ENCODE measurements around the gene IL4I1. TPM values are rescaled to one million over a fixed set of nuclear protein-coding genes. Genes with fewer than 3 reads are reported as not detected.

IL4I1 gene
- total RNA-seq, 1 donor from 2014 or later = 0.58 TPM

DNA sequence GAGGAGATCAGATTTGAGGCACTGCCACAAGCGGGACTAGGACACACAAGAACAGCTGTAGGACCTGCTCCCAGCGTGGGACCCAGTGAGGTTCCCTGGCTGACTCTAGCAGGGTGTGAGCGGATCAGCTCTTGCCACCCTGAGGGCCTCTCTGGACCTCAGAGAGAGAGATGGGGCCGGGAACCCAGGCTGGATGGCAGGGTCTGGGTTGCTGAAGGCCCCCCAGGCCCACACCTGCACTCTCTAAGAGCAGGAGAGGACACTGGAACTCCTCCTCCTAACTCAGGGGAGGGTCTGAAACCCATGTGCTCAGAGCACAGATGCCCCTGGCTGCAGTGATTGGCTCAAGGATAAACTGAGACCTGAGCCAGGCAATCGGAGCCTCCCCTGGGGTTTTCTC lies 13.5 kb upstream of the IL4I1 start:
- DNase-seq (ENCODE audit: extremely low spot score, unreplicated experiment) = no peak
- TF ChIP-seq, protein P1, sequence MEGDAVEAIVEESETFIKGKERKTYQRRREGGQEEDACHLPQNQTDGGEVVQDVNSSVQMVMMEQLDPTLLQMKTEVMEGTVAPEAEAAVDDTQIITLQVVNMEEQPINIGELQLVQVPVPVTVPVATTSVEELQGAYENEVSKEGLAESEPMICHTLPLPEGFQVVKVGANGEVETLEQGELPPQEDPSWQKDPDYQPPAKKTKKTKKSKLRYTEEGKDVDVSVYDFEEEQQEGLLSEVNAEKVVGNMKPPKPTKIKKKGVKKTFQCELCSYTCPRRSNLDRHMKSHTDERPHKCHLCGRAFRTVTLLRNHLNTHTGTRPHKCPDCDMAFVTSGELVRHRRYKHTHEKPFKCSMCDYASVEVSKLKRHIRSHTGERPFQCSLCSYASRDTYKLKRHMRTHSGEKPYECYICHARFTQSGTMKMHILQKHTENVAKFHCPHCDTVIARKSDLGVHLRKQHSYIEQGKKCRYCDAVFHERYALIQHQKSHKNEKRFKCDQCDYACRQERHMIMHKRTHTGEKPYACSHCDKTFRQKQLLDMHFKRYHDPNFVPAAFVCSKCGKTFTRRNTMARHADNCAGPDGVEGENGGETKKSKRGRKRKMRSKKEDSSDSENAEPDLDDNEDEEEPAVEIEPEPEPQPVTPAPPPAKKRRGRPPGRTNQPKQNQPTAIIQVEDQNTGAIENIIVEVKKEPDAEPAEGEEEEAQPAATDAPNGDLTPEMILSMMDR (conservative IDR thresholded peaks at IDR 0.05) = no peak
- H3K4me1 Mint-ChIP-seq (ENCODE audit: unreplicated experiment) = peaks cover 22% of the 10 kb centered on the region
- H3K9me3 Mint-ChIP-seq = peaks cover under 1% of the 10 kb centered on the region
- peaks cover 30% of the 10 kb centered on the region for H3K36me3 Mint-ChIP-seq
- no peaks in the 10 kb centered on the region for H3K27me3 Mint-ChIP-seq
- H3K27ac Mint-ChIP-seq = no peak overlapping the region
- H3K4me3 Mint-ChIP-seq = no peak overlapping the region

DNA sequence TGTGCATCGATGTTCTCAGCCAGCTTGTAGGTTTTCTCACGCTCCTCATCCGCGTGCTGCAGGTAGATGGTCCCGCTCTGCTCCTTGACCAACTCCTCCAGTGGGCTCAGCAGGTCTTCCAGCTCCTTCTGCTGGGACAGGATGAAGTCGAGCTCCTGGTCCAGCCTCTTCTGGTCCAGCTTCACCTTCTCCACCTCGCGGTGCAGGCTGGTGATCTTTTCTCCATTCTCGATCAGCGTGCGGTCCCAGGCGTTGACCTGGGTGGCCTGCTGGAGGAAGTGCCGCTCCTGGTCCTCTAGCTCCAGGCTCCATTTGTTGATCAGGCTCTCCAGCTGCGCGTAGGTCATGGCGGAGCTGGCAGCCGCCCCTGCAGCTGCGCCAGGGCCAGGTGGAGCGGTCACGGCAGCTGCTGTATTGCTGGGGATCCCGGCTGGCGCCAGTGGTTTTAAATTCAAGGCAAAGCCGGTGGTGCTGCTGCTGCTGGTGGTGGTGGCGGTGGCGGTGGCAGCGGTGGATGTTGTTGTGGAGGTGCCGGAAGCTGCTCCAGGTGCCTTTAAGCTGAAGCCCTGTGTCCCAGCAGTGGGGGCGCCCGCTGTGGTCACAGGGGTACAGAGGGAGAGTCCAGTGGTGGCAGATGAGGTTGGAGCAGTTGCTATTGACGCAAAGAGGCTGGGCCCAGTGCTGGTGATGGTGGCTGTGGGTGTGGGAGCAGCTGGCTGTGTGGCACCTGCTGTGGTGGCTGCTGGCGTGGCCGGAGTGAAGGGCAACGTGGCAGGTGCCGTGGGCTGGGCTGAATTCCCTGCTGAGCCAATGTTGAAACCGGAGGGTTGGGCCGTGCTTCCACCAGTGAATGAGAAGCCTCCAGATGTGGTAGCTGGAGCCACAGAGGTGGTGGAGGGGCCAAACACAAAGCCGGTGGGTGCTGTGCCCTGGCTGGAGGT lies 12.1 kb upstream of the IL4I1 start:
- no peak for DNase-seq (ENCODE audit: extremely low spot score, unreplicated experiment)
- H3K4me1 Mint-ChIP-seq (ENCODE audit: unreplicated experiment) = peaks cover 22% of the 10 kb centered on the region
- H3K27me3 Mint-ChIP-seq = no peaks in the 10 kb centered on the region
- TF ChIP-seq, protein P1 (conservative IDR thresholded peaks at IDR 0.05) = no peak
- H3K27ac Mint-ChIP-seq = no peak overlapping the region
- H3K4me3 Mint-ChIP-seq = no peak overlapping the region
- peaks cover 24% of the 10 kb centered on the region for H3K36me3 Mint-ChIP-seq
- no peaks in the 10 kb centered on the region for H3K9me3 Mint-ChIP-seq

DNA sequence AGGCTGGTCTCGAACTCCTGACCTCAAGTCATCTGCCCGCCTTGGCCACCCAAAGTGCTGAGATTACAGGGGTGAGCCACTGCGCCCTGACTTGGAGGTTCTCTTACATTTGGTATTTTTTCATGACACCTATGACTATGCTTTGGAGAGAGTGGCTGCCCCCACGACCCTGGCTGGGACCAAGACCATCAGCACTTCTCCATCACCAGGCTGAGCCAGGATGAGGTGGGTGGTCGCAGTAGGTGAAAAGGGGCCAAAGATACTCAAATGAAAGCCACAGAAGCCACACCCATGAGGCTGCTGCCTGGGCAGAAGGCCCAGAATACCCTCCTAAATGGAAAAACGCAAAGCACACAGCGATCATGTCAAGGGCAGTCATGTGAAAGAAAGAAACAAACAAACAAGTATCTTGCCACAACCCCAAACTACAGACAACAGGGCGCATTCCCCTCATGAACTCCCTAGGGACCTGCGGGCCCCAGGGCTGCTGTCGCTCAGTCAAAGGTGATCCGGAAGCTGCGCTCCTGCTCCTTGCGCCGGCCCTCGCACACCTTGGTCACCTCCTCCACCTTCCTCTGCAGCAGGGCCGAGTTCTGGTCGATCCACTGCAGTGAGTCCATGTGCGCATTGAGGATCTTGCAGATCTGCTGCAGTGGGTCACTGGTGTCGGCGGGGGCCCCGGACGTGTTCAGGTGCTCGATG lies 11.2 kb upstream of the IL4I1 start:
- Mint-ChIP-seq H3K4me1 (ENCODE audit: unreplicated experiment) (peaks cover 13% of the 10 kb centered on the region), H3K36me3 (peaks cover 16% of the 10 kb centered on the region), H3K27me3 (no peaks in the 10 kb centered on the region), H3K27ac (no peak overlapping the region), H3K4me3 (no peak overlapping the region), H3K9me3 (no peaks in the 10 kb centered on the region)
- TF ChIP-seq, protein P1 (conservative IDR thresholded peaks at IDR 0.05) = no peak
- DNase-seq (ENCODE audit: extremely low spot score, unreplicated experiment) = no peak

DNA sequence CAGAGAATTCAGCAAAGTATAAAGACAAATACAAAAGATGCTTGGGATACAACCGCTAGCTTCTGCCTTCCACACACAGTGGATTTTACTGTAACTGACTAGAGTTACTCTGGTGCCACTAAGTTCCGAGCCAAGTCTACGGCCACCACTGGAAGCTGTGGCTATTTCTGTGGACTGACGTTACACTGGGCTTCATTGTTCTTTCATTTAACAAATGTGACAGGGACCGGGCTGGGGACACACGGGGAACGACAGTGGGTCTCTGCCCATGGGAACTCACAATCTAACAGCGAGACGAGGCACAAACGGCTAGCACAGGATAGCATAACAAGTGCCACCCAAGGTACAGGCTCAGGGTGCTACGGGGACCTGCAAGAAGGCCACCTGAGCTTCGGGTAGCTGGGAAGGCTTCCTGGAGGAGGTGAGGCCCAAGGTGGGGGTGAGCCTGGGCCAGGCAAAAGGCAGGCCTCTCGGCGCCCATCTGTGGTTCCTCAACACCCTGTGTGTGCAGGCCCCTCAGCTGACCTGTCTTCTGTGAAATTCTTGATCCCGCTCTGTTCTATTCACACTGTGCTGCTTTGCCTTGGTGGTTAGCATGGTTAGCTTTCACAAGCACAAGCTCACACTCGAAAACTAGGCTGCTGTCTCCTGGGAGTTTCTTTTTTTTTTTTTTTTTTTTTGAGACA lies 10.3 kb upstream of the IL4I1 start:
- H3K27me3 Mint-ChIP-seq = no peaks in the 10 kb centered on the region
- H3K36me3 Mint-ChIP-seq = peaks cover 13% of the 10 kb centered on the region
- H3K27ac Mint-ChIP-seq = no peak overlapping the region
- peaks cover 11% of the 10 kb centered on the region for H3K4me1 Mint-ChIP-seq (ENCODE audit: unreplicated experiment)
- no peaks in the 10 kb centered on the region for H3K9me3 Mint-ChIP-seq
- H3K4me3 Mint-ChIP-seq = no peak overlapping the region
- DNase-seq (ENCODE audit: extremely low spot score, unreplicated experiment) = no peak
- TF ChIP-seq, protein P1 (conservative IDR thresholded peaks at IDR 0.05) = no peak

DNA sequence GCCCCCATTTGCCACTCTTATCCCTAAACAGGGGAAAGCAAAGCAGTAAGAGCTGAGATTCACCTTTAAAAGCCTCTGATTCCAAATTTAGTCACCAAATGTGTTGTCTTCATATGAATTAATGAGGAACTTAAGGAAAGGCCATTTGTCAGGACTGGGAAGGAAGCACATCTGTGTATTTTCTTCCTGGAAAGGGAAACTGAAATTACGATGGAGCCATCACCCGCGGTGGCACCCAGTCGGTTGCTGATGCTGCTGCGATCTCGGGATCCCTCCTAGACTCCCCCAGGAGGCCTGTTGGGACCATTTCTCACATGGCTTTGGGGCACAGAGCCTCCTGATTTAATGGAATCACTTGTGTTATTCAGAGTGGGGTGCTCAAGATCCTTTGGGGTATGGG lies 7.4 kb upstream of the IL4I1 start:
- Mint-ChIP-seq H3K27ac (no peak overlapping the region), H3K4me3 (no peak overlapping the region), H3K27me3 (no peaks in the 10 kb centered on the region), H3K36me3 (peaks cover 7% of the 10 kb centered on the region), H3K4me1 (ENCODE audit: unreplicated experiment) (no peaks in the 10 kb centered on the region), H3K9me3 (no peaks in the 10 kb centered on the region)
- no peak for DNase-seq (ENCODE audit: extremely low spot score, unreplicated experiment)
- TF ChIP-seq, protein P1 (conservative IDR thresholded peaks at IDR 0.05) = no peak

Data from type B pancreatic cell (in vitro differentiated cells).